Type B pancreatic cell (in vitro differentiated cells): Measurements from ENCODE around the gene KRT86. TPM values are rescaled to one million over a fixed set of nuclear protein-coding genes. Genes with fewer than 3 reads are reported as not detected.
A peak's percentile ranks its signal among the peaks of the same experiment; 100 is the strongest.

Source experiments
- DNase-seq: peaks from one replicate; pipeline ENCODE4 v3.0.0; 2021; ENCODE audit warnings: mixed read lengths; ENCODE audit not compliant: unreplicated experiment; ENCODE audit errors: extremely low spot score
- H3K27ac Mint-ChIP-seq: 2 replicates; pipeline ENCODE4 v1.8.0; 2021; ENCODE audit warnings: mild to moderate bottlenecking, mixed read lengths
- H3K27me3 Mint-ChIP-seq: 2 replicates; pipeline ENCODE4 v1.8.0; 2021; ENCODE audit warnings: mixed read lengths
- H3K36me3 Mint-ChIP-seq: 2 replicates; pipeline ENCODE4 v1.8.0; 2021; ENCODE audit warnings: mixed read lengths
- H3K4me1 Mint-ChIP-seq: one replicate; pipeline ENCODE4 v1.8.0; 2021; ENCODE audit warnings: mixed read lengths; ENCODE audit not compliant: unreplicated experiment
- H3K4me3 Mint-ChIP-seq: 2 replicates; pipeline ENCODE4 v1.8.0; 2021; ENCODE audit warnings: mild to moderate bottlenecking, mixed read lengths
- H3K9me3 Mint-ChIP-seq: 2 replicates; pipeline ENCODE4 v1.8.0; 2021; ENCODE audit warnings: mixed read lengths
- CTCF ChIP-seq: fragments of 200-600 bp; sonication (generic); conservative IDR thresholded peaks from 2 replicates; pipeline ENCODE4 v1.5.0; 2021; ENCODE audit warnings: antibody characterized with exemption, mild to moderate bottlenecking
- total RNA-seq: library from RNA; stranded (reverse); gene quantifications from 2 replicates; pipeline ENCODE4 v1.2.1, GENCODE V29; 2021; ENCODE audit warnings: low replicate concordance

KRT86 gene
- total RNA-seq, 1 donor from 2014 or later, result 0.14 TPM

GRCh38 chr12:52248541-52249461 is 25.6 kb upstream of the KRT86 start:
- H3K4me1 Mint-ChIP-seq, result peaks cover 39% of the 10 kb centered on the region
- TF ChIP-seq CTCF, result no peak
- peak; percentile 59 for DNase-seq
- peaks cover 46% of the 10 kb centered on the region for H3K27me3 Mint-ChIP-seq
- H3K36me3 Mint-ChIP-seq, result peaks cover 3% of the 10 kb centered on the region
- H3K4me3 Mint-ChIP-seq, result no peak overlapping the region
- H3K27ac Mint-ChIP-seq, result no peak overlapping the region
- H3K9me3 Mint-ChIP-seq, result no peaks in the 10 kb centered on the region

GRCh38 chr12:52249511-52250047 is 24.9 kb upstream of the KRT86 start:
- Mint-ChIP-seq H3K36me3 (peaks cover 3% of the 10 kb centered on the region), H3K9me3 (no peaks in the 10 kb centered on the region), H3K27me3 (peaks cover 51% of the 10 kb centered on the region), H3K4me1 (peaks cover 31% of the 10 kb centered on the region), H3K27ac (peak overlapping the region; percentile 51), H3K4me3 (peak overlapping the region; percentile 32)
- TF ChIP-seq CTCF, result no peak
- no peak for DNase-seq

GRCh38 chr12:52250048-52250990 is 24.1 kb upstream of the KRT86 start:
- peaks cover 59% of the 10 kb centered on the region for H3K27me3 Mint-ChIP-seq
- H3K4me1 Mint-ChIP-seq, result peaks cover 31% of the 10 kb centered on the region
- no peak for DNase-seq
- H3K27ac Mint-ChIP-seq, result peak overlapping the region; percentile 51
- TF ChIP-seq CTCF, result peak; percentile 30
- peaks cover 3% of the 10 kb centered on the region for H3K36me3 Mint-ChIP-seq
- H3K9me3 Mint-ChIP-seq, result no peaks in the 10 kb centered on the region
- peak overlapping the region; percentile 32 for H3K4me3 Mint-ChIP-seq

- H3K27ac Mint-ChIP-seq, result no peak overlapping the region
- H3K27me3 Mint-ChIP-seq, result peaks cover 71% of the 10 kb centered on the region
- no peaks in the 10 kb centered on the region for H3K9me3 Mint-ChIP-seq
Observed at GRCh38 chr12:52251367-52252051, 22.9 kb upstream of the KRT86 start.

More at GRCh38 chr12:52251367-52252051, 22.9 kb upstream of the KRT86 start:
- Mint-ChIP-seq H3K4me1 (peaks cover 22% of the 10 kb centered on the region), H3K4me3 (no peak overlapping the region), H3K36me3 (peaks cover 3% of the 10 kb centered on the region)
- DNase-seq, result no peak
- TF ChIP-seq CTCF, result no peak
